Stimulated activated CD4-positive, alpha-beta T cell treated with anti-CD3 and anti-CD28 coated beads, Interleukin-1b, Interleukin-23, amount 100 ng/mL, for 4 hours (primary cell): ENCODE results near the gene RETN.

ENCODE experiments used
- DNase-seq, 2 donors: peaks; one replicate each; pipeline ENCODE4 v3.0.0-alpha.2; 2020; ENCODE audit warnings: low read depth in 2 of 2

RETN gene

DNA sequence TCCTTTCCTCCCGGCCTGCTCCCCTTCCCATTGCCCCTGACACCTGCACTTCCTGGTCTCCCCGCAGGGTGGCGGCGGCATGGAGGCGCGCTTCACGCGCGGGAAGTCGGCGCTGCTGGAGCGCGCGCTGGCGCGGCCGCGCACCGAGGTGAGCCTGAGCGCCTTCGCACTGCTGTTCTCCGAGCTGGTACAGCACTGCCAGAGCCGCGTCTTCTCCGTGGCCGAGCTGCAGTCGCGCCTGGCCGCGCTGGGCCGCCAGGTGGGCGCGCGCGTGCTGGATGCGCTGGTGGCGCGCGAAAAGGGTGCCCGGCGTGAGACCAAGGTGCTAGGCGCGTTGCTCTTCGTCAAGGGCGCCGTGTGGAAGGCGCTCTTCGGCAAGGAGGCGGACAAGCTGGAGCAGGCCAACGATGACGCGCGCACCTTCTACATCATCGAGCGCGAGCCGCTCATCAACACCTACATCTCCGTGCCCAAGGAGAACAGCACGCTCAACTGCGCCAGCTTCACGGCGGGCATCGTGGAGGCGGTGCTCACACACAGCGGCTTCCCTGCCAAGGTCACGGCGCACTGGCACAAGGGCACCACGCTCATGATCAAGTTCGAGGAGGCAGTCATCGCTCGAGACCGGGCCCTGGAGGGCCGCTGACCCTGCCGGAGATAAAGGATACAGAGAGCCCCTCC is 13.5 kb downstream of the RETN start:
- no peak for DNase-seq

GRCh38 chr19:7685546-7686445 is 16.9 kb downstream of the RETN start:
- DNase-seq: no peak

- DNase-seq: no peak
Observed at GRCh38 chr19:7687177-7687576, 18.3 kb downstream of the RETN start.

GRCh38 chr19:7689165-7689564 is 20.3 kb downstream of the RETN start:
- no peak for DNase-seq

DNA sequence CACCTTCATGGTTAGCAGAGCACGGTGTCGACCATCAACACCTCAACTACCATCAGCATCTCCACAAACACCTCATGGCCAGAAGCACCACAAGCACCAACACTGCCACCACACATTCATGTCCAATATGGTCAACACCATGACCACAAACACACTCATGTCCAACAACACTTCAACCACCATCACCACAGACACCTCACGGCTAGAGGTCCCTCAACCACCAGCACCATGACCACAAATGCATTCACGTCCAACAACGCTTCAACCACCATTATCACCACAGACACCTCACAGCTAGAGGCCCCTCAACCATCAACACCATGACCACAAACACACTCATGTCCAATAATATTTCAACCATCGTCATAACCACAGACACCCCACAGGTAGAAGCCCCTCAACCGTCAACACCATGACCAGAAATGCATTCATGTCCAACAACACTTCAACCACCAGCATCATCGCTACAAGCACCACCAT is 22.0 kb downstream of the RETN start:
- no peak for DNase-seq

GRCh38 chr19:7691497-7691896 is 22.6 kb downstream of the RETN start:
- DNase-seq: no peak

GRCh38 chr19:7692417-7693088 is 23.7 kb downstream of the RETN start:
- DNase-seq: no peak

DNA sequence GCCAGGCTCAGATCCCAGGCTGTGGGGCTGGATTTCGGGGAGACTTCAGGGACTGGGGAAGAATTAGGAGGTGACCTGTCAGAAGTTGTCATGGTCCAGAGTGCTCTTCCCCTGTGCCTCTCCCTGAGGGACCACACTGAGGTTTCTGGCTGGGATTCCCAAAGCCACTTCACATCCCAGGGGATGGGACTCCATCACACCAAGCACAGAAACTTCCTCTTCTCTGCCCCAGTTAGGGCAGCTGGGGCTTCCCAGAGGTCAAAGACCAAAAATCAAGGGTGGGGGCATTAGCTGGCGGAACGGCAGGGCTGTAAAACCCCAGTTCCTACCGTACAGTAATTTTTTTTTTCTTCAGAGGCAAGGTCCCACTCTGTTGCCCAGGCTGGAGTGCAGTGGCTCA is 25.6 kb downstream of the RETN start:
- DNase-seq: no peak

GRCh38 chr19:7697721-7698287 is 29.0 kb downstream of the RETN start:
- DNase-seq: no peak

GRCh38 chr19:7698583-7698982 is 29.7 kb downstream of the RETN start:
- no peak for DNase-seq

GRCh38 chr19:7699003-7699402 is 30.2 kb downstream of the RETN start:
- no peak for DNase-seq

GRCh38 chr19:7699417-7700401 is 30.9 kb downstream of the RETN start:
- DNase-seq: peak in 1 of 2 donors; percentile 28

GRCh38 chr19:7701049-7701653 is 32.3 kb downstream of the RETN start:
- no peak for DNase-seq

- no peak for DNase-seq
Observed at GRCh38 chr19:7701654-7702457, 33.0 kb downstream of the RETN start, which contains the start of gene FCER2. Gene FCER2 (minus strand): TSS chr19:7702131. CDS start chr19:7699760, 2,371 bp downstream.

GRCh38 chr19:7703332-7703731 is 34.5 kb downstream of the RETN start:
- DNase-seq: no peak

DNA sequence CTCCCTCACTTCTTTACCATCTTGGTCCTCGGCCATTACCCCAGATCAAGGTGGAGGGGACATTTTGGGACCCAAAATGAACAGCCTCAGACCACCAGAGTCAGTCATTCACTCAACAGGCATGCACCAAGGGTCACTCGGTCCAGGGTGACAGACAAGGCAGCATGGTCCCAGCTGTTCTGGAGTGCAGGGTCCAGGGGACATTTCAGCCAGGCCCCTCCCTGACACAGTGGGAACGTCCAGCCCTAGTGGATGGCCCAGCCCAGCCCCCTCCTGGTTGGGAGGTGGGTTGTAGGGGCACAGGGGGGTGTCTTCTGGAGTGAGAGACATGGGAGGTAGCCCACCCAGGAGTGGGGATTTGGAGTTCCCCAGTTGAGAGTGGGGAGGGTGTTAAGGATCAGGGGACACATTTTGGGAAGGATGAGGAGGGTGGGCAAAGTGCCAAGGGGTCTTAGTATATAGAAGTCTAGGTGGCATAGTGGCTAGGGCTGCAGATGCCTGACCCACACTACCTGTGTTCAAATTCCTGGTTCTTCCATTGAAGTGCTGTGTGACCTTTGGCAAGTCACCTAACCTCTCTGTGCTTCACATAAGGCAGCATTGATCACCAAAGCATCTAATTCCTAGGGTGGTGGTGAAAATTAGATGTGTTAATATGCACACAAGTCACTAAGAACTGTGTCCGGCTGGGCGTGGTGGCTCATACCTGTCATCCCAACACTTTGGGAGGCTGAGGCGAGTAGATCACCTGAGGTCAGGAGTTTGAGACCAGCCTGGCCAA is 35.6 kb downstream of the RETN start:
- no peak for DNase-seq

GRCh38 chr19:7705387-7706187 is 36.7 kb downstream of the RETN start:
- DNase-seq: peak; percentile 54 to 63
